A673 (cell line): ENCODE measurements around the gene TECTA.

ENCODE experiments used
- CTCF ChIP-seq: fragments of 300-800, 200-600 bp; sonication (generic); conservative IDR thresholded peaks from 2 replicates; pipeline ENCODE4 v1.5.1; 2017; ENCODE audit warnings: low read depth, mild to moderate bottlenecking, antibody characterized with exemption, low read length, moderate library complexity, mixed read lengths
- EZH2 ChIP-seq: fragments of 200-600 bp; sonication (generic); IDR thresholded peaks from 2 replicates; pipeline ENCODE4 v1.6.1; 2017; ENCODE audit warnings: borderline replicate concordance, low read depth, mild to moderate bottlenecking, mixed read lengths, antibody characterized with exemption, low read length; ENCODE audit not compliant: poor library complexity, severe bottlenecking

GRCh38 chr11:121153472-121153871 lies 52.4 kb downstream of the TECTA start:
- TF ChIP-seq CTCF (peak; percentile 45), EZH2 (no peak)
